GM21381 (cell line): ENCODE measurements around the gene FGD3.
"Not testable (repeated sequence)": the region's sequence is repeated elsewhere in the genome, so short reads cannot be mapped to it uniquely, and the experiment has no call there.

Source experiments
- ATAC-seq: cut with Tn5 transposase; IDR thresholded peaks from one replicate; pipeline ENCODE4 v1.9.1; 2021; ENCODE audit warnings: mild to moderate bottlenecking, moderate library complexity; ENCODE audit not compliant: unreplicated experiment

Gene FGD3

DNA sequence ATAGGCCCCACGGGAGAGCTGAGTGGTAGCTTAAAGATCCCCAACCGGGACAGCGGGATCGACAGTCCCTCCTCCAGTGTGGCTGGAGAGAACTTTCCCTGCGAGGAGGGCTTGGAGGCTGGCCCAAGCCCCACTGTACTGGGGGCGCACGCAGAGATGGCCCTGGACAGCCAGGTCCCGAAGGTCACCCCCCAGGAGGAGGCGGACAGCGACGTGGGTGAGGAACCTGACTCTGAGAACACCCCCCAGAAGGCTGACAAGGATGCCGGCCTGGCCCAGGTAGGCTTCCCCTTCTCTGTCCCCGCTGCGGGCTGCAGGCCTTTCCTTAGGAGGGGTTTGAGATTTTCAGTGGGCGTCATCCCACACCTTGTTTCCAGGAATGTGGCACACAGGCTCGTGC, 29.1 kb downstream of the FGD3 start:
- ATAC-seq: no peak

DNA sequence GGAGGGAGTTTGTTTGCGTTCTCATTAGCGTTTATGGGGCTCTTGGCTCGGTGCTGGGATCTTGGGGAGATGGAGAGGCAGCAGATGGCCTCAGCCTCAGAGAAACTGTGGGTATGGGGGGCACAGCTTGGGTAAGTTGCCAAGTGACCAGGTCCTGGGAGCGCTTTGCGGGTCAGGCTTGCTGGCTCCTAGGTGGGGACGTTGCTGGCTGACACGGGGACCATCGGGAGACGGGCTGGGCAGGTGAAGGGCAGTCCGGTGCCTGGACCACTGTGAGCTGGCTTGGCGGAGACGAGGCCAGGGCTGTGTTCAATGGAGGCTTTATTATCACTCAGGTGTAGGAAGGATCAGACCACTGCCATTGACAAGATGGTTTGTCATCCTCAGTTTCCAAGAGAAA, 30.0 kb downstream of the FGD3 start:
- no peak for ATAC-seq

DNA sequence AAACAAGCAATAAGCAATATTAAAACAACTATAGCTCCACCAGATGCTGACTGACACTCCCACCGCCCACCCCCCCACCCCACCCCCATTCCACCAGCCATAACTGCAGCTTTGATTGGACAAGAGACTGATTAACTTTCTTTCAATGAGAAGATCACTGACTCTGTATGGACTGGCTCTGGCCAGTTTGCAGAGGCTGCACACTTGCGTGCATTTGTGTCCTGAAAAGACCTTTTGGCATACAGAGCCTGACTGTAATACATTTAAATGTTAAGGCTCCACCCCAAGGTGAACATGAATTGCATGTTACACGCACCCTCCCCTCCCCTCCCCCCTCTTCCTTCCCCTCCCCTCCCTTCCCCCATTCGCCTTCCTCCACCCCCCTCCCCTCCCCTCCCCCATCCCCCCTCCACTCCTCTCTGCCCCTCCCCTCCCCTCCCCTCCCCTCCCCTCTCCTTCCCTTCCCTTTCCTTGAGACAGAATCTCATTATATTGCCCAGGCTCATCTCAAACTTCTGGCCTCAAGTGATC, 31.1 kb downstream of the FGD3 start:
- ATAC-seq: no peak

DNA sequence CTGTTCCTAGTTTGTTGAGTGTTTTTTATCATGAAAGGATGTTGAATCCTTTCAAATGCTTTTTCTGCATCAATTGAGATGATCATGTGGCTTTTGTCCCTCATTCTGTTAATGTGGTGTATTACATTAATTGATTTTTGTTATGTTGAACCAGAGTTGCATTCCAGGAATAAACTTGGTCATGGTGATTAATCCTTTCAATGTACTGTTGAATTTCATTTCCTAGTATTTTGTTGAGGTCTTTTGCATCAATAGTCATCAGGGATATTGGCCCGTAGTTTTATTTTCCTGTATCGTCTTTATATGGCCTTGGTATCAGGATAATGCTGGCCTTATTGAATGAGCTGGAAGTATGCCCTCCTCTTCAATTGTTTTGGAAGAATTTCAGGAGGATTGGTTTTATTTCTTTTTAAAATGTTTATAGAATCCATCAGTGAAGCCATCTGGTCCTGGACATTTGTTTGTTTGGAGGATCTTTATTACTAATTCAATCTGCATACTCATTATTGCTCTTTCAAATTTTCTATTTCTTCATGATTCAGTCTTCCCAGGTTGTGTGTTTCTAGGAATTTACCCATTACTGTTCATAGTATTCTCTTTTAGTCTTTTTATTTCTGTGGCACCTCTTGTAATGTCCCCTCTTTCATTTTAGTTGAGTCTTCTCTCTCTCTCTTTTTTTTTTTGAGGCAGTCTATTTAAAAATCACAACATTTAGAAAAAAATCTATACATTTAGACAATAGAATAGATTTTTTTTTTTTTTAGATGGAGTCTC, 32.1 kb downstream of the FGD3 start:
- ATAC-seq: no peak

DNA sequence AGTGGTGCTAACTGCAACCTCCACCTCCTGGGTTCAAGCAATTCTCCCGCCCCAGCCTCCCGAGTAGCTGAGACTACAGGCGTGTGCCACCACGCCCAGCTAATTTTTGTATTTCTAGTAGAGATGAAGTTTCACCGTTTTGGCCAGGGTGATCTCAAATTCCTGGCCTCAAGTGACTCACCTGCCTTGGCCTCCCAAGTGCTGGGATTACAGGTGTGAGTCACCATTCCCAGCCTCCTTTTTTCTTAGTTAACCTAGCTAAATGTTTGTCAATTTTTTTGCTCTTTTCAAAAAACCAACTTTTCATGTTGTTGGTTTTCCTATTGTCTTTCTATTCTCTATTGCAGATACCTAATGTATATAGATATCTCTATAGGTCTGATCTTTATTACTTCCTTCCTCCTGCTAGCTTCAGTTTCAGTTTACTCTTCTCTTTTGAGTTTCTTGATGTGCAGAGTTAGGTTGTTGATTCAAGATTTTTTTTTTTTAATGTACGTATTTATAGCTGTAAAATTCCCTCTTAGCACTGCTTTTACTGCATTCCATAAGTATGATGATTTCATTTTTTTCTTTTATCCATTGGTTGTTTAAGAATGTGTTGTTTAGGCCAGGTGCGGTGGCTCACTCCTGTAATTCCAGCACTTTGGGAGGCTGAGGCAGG, 32.9 kb downstream of the FGD3 start:
- ATAC-seq: no peak

DNA sequence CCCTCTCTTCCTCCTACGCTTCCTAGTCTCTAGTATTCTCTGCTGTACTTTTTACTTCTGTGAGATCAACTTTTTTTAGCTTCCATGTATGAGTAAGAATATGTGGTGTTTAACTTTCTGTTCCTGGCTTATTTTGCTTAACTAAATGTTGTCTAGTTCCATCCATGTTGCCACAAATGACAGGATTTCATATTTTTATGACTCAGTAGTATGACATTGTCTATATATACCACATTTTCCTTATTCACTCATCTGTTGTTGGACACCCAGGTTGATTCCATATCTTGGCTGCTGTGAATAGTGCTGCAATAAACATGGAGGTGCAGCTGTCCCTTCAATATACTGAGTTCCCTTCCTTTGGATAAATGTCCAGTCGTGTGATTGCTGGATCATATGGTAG, 34.8 kb downstream of the FGD3 start:
- no peak for ATAC-seq

DNA sequence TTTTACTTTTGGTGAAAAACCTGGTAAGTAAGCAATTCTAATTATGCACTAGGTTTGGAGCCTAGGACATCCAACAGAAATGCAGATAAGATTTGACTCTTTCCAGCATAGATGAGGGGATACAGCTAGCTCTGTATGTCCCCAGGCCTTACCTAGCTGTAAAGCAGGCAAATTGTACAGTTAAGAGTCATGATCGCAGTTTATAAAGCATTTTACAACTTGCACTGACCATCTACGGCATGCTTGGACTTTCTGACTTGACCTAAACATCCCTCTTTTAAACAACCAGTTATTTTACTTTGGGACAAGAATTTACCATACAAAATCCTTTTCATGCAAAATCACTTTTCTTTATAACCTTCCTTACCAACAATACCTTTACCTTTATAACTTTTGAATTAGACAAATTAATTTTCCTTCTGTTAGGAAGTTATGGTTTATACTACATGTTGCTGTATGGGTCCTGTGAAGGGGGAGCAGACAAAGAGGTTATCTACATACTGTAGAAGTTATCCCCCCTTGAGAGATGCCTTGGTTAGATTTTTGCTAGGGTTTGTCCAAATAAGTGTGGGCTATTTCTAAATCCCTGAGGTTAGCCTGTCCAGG, 36.8 kb downstream of the FGD3 start:
- ATAC-seq: no peak

DNA sequence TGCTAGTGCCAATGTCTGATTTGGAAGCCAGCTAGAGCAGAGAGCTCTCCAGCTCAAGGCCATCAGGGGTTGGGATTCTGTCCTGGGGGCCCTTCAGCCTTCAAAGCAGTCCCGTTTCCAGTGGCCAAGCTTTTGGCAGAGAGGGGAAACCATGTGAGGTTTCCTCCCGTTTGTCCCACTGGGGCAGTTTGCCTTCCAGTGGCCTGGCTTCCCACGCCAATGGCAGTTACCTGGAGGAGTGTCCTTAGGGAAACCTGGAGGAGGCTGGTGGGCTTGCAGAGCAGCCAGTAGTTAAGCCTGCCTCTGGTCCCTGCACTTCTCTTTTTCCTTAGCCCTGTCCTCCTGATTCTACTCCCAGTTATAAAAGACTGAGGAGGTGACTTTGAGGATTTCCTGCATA, 37.7 kb downstream of the FGD3 start:
- no peak for ATAC-seq

DNA sequence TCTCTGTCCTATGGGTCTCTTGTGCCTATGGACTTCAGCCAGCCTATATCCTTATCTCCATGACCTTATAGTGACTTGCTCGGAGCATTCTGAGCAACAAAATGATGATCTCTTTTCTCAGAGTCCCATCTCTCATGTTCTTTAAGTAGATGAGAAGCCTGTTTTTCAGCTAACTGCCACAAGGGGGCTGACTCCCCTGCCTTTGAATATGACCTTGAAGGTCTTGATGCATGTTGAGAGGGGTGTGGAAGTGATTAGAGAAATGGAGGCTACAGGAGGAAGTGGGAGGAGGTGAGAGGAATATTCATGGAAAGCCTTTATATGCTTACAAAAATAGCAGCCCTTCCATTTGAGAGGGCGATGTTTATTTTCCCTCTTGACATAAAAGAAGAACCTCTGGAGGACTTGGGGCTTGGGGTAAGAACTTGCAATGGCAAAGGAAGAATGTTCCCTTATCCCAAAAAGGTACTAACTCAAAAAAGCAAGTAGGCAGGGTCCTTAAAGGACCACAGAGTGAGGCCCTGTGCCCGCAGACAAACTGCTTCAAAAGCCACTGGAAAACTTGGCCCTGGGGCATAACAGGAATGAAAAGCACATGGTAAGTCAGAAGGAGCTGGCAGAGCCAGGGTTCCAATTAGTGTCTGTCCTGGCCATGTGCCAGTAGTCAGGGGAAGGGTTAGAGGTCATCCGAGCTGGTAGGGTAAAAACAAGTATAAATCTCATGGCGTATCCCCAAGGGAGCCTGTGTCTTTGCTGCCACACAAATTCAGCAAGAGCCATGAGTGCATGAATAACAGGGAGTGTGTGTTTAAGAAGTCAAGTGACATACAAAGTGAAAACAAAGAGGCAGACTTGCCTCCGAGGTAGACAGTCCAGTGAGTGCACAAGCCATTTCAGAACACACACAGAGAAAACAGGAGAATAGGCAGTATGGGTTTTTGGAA, 39.1 kb downstream of the FGD3 start:
- ATAC-seq: no peak

DNA sequence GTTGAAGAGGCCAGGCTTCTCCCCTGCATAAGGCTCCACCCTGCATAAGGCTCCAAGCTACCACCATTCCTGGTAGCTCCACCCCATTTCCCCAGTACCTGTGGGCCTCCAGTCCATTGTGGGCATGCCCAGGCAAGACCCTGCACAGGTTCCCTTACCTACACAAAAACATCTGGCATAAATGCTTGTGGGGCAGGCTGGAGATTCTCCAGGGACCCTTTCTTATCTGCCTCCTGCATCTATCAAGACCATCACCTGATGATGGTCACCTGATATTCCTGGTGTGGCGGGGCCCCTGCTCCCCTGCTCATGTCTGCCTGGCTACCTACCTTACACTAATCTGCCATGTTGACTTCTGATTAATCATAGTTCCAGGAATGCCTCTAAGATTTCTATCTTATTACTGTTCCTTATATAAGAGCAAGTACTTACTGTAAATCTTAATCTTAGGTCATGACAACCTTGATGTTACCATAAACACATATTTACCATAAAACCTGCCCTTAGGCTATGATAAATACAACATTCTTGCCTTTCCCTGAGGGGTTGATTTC, 41.0 kb downstream of the FGD3 start:
- no peak for ATAC-seq

DNA sequence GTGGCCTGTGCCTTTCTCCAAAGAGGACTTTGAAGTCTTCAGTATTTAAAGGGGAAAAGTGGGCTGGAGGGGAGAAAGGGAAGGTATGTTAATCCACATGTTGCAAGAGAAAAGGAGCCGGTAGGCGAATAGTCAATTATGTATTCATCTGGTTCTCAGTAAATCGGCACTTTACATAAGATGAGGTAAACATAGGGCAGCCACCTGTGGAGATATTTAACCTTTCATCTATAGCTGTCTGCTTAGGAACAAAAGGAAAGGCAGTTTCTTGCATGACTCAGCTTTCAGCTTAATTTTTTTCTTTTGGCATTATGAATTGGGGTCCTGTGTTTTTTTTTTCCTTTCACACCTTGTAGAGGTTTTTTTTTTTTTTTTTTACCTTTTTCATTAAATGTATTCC, 42.2 kb downstream of the FGD3 start:
- ATAC-seq: no peak

DNA sequence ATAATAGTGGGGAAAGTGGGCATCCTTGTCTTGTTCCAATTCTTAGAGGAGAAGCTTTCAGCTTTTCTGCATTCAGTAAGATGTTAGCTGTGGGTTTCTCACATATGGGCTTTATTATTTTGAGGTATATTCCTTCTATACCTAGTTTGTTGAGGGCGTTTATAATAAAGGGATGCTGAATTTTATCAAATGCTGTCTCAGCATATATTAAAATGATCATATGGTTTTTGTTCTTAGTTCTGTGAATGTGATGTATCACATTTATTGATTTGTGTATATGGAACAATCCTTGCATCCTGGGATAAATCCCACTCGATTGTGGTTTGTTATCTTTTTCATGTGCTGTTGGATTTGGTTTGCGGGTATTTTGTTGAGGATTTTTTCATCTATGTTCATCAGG, 43.1 kb downstream of the FGD3 start:
- no peak for ATAC-seq

DNA sequence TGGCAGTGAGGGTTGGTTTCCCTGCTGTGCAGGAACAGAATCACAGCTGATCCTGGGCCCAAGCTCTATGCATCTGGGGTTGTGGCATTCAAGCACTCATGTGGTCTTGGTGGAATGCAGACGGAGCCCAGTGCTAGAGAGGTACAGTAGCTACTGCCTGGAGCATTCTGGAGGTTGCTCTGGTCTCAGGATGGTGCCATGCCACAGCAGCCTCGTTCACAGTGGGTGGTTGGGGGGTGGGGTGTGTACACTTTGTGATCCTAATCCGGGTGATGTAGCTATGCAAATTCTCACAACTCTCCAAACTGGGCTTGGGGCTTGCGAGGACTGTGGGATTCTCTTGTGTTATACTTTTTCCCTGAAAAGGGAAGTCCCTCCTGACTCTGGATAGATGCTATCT, 45.2 kb downstream of the FGD3 start:
- no peak for ATAC-seq

DNA sequence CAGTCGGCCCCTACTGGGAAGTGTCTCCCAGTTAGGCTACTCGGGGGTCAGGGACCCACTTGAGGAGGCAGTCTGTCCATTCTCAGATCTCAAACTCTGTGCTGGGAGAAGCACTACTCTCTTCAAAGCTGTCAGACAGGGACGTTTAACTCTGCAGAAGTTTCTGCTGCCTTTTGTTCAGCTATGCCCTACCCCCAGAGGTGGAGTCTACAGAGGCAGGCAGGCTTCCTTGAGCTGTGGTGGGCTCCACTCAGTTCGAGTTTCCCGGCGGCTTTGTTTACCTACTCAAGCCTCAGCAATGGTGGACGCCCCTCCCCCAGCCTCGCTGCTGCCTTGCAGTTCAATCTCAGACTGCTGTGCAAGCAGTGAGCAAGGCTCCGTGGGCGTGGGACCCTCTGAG, 51.5 kb downstream of the FGD3 start:
- not testable (repeated sequence) for ATAC-seq

DNA sequence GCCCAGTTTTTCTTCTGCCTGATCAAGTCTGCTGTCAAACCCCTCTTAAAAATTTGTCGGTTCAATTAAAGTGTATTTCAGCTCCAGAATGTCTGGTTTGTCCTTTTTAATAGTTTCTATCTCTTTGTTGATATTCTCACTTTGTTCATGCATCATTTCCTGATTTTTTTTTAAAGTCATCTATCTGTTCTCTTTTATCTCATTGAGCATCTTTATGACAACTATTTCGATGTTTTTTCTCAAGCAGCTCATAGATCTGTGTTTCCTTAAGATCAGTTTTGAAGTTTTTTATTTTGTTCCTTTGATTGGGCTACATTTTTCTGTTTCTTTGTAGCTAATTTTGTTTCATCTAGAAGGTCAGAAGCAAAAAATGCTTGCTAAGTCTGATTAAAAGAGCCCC, 53.7 kb downstream of the FGD3 start:
- ATAC-seq: no peak

DNA sequence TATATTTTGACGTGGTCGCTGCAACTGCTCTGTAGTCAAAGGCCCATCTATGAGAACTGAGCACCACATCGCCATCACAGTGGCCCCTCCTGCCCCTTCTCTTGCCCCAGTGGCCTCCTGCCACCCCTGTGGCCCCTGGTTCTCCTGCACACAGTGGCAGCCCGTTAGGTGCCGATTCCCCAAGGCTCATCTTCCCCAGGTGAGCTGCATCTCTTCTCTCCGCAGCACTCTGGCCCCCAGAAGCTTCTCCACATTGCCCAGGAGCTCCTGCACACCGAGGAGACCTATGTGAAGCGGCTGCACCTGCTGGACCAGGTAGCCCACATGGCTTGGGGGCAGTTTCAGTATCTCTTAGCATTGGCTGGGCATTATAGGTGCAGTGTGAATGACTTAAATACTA, 55.4 kb downstream of the FGD3 start:
- ATAC-seq: no peak

DNA sequence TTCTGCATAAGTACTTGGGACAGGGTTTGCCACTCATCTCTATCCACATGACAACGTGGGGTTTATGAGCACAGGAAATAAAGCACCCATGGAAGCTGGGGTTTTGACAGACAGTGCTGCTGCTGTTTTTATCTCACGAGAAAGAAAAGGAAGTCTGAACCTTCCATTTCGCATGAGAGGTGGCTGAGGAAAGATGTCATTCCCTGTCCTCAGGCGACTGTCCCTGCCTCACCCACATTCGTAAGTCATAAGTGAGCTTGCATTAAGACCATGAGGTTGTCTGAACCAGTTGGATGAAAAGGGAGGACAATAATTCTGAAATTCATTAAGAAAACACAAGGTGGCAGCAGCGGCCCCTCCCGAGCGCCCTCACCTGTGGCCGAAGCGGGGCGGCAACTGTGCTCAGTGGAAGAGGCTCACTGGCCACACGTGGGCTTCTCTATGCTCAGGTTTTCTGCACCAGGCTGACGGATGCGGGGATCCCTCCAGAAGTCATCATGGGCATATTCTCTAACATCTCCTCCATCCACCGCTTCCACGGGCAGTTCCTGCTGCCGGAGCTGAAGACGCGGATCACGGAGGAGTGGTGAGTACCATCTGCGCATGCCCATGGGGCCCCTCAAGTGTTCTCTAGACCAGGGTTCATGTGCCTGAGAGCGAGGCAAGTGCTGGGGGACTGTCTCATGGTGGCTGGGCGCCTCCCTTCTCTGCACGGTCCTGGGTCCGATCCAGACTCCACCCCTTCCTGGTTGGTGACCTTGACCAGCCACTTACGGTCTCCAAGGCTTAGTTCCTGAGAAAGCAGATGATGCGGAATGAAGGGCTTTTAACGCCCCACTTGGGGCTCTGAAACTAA, 56.5 kb downstream of the FGD3 start:
- ATAC-seq: peak; percentile 71

DNA sequence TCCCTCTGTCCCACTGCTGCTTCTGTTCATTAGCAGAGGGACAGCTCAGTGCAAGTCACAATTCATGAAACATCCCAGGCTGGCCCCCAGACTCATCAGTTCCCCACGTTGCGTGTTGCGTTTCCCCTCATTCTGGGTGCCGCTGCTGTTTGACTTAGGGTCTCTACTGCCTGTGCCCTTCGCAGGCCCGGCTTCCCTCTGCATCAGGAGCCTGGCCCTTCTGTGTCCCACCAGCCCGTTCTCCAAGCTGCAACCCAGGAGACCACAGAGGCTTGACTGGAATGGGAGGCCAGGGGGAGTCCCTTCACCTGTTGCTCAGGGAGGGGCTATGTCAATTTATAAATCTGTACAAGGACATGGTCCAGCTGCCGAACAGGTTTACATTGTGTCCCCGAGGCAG, 57.2 kb downstream of the FGD3 start:
- ATAC-seq: no peak

DNA sequence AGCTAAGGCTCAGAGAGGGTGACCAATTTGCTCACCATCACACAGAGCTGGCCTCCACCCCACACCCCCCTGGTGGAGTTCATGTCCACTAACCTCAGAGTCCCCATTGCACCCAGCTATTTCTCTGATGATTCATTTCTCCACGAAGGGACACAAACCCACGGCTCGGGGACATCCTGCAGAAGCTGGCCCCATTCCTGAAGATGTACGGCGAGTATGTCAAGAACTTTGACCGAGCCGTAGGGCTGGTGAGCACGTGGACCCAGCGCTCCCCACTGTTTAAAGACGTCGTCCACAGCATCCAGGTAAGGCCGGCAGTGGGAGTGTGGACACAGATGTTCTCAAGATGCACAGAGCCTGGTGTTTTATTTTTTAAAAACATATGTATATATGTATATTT, 58.6 kb downstream of the FGD3 start:
- ATAC-seq: no peak
